ENCODE measurements around the gene HMOX2. TPM values are rescaled to one million over a fixed set of nuclear protein-coding genes. Genes with fewer than 3 reads are reported as not detected.
A peak's percentile ranks its signal among the peaks of the same experiment; 100 is the strongest.

HMOX2 gene
- polyA plus RNA-seq, 3 donors from 2014 or later, result 130 to 225 (median 196) TPM

DNA sequence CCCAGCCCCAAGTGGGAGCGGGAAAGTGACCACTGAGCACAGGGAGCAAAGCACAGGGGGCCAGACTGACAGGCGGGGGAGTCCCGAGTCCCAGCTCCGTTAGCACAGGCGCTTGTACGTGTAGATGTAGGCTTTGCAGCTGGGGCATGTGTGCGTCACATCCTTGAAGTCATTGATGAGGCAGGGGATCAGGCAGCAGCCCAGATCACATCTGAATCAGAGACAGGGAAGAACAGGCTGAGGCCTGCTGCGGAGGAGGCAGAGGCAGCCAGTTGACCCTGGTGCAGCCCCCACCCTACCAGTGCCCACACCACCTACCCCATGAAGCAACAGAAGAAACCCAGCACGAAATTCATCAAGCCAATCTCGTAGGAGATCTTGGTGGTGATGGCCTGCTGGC, 36.3 kb downstream of the HMOX2 start:
- H3K27ac Mint-ChIP-seq, result peak overlapping the region; percentile 91 to 98 (median 94)
- DNase-seq, result no peak
- peaks cover 0 to 5% (median 2%) of the 10 kb centered on the region in 3 donors for H3K27me3 Mint-ChIP-seq (ENCODE audit: low read depth in 3 of 3)
- H3K36me3 Mint-ChIP-seq, result peaks cover 16 to 29% (median 21%) of the 10 kb centered on the region in 3 donors
- no peaks in the 10 kb centered on the region for H3K9me3 Mint-ChIP-seq
- H3K4me3 Mint-ChIP-seq, result peak overlapping the region in 3 of 5 donors; percentile 2 to 65 (median 38)
- peaks cover 74 to 77% of the 10 kb centered on the region in 2 donors for H3K4me1 Mint-ChIP-seq

GRCh38 chr16:4513086-4513860, 37.1 kb downstream of the HMOX2 start:
- peak overlapping the region in 4 of 5 donors; percentile 20 to 45 (median 36) for H3K4me3 Mint-ChIP-seq
- no peak for DNase-seq
- peaks cover 0 to 5% (median 2%) of the 10 kb centered on the region in 3 donors for H3K27me3 Mint-ChIP-seq (ENCODE audit: low read depth in 3 of 3)
- H3K36me3 Mint-ChIP-seq, result peaks cover 16 to 21% (median 18%) of the 10 kb centered on the region in 3 donors
- H3K9me3 Mint-ChIP-seq, result no peaks in the 10 kb centered on the region
- peak overlapping the region; percentile 89 to 98 (median 94) for H3K27ac Mint-ChIP-seq
- peaks cover 72 to 74% of the 10 kb centered on the region in 2 donors for H3K4me1 Mint-ChIP-seq

DNA sequence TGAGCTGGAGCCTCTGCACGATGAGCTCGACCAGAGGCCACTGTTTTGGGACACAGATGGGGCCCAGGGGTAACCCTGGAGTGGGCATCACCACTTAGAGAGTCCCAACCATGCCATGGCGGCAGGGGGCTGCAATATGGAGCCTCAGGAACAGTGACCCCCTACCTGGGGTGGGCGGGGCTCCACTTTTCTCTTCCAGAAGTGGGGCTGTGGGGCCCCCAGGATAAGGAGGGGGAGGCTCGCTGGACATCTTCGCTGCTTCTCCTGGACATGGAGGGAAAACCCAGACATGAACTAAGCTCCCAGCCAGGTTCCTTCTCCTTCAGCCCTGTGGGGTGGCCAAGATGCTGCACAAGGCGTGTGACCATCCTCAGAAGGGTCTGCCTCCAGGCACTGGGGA, 37.7 kb downstream of the HMOX2 start:
- Mint-ChIP-seq H3K27me3 (ENCODE audit: low read depth in 3 of 3) (peaks cover 0 to 5% (median 2%) of the 10 kb centered on the region in 3 donors), H3K36me3 (peaks cover 16 to 21% (median 18%) of the 10 kb centered on the region in 3 donors), H3K27ac (peak overlapping the region; percentile 96 to 99 (median 97)), H3K9me3 (no peaks in the 10 kb centered on the region), H3K4me3 (peak overlapping the region in 4 of 5 donors; percentile 58 to 89 (median 82)), H3K4me1 (peaks cover 77 to 81% of the 10 kb centered on the region in 2 donors)
- no peak for DNase-seq

- H3K27me3 Mint-ChIP-seq (ENCODE audit: low read depth in 3 of 3), result peaks cover 0 to 5% (median 2%) of the 10 kb centered on the region in 3 donors
- peak overlapping the region; percentile 80 to 90 (median 86) for H3K4me3 Mint-ChIP-seq
- DNase-seq, result no peak
- peaks cover 82 to 88% of the 10 kb centered on the region in 2 donors for H3K4me1 Mint-ChIP-seq
- peak overlapping the region; percentile 96 to 99 (median 97) for H3K27ac Mint-ChIP-seq
- H3K9me3 Mint-ChIP-seq, result no peaks in the 10 kb centered on the region
- H3K36me3 Mint-ChIP-seq, result peaks cover 16 to 21% (median 18%) of the 10 kb centered on the region in 3 donors
Observed at GRCh38 chr16:4514606-4515005, 38.4 kb downstream of the HMOX2 start.

GRCh38 chr16:4515611-4516233, 39.5 kb downstream of the HMOX2 start:
- Mint-ChIP-seq H3K4me3 (peak overlapping the region; percentile 80 to 90 (median 86)), H3K4me1 (peaks cover 84 to 90% of the 10 kb centered on the region in 2 donors), H3K36me3 (peaks cover 10 to 16% (median 12%) of the 10 kb centered on the region in 3 donors), H3K9me3 (no peaks in the 10 kb centered on the region), H3K27ac (peak overlapping the region; percentile 96 to 99 (median 97)), H3K27me3 (ENCODE audit: low read depth in 3 of 3) (peaks cover 0 to 5% (median 2%) of the 10 kb centered on the region in 3 donors)
- peak; percentile 40 to 47 (median 46) for DNase-seq

DNA sequence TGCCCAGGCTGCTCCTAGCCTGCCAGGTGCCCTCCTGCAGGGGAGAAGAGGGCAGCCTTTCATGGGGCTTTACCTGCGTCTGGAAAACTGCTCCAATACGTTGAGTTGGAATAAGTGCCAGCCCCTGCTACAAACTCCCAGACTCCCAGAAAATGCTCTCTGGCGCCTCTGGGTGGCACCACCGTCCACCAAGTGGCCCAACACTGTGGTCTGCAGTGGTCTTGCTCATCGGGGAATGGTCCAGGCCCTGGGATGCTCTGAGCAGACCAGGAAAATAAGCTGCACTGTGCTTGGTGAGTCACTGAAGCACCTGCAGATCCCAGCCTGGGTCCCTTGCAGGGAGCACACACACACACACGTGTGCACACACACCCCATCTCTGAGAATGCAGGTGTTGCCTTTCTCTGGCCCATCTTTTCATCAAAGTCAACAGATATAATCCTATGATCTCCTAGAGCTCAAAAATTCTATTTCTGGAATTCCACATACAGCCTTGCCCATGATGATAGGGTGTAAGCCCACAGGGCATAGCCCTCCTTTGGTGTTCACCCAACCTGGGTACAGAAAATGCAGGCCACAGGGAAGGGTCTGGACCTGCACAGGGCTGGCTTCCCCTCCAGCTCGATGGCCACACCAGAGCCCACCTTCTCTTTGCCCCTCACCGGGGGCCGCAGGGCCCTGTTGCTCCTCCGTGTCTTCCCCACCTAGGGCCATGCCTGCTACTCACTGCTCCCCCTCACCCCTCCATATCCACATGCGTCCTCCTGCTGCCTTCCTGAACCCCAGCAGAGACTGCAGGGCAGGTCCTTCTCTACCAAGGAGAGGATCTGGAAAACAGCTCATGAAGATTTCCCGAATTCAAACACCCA, 41.8 kb downstream of the HMOX2 start:
- H3K4me1 Mint-ChIP-seq, result peaks cover 63 to 69% of the 10 kb centered on the region in 2 donors
- peak overlapping the region; percentile 16 to 97 (median 74) for H3K27ac Mint-ChIP-seq
- peak overlapping the region in 1 of 5 donors; percentile 23 for H3K4me3 Mint-ChIP-seq
- no peaks in the 10 kb centered on the region for H3K27me3 Mint-ChIP-seq (ENCODE audit: low read depth in 3 of 3)
- H3K9me3 Mint-ChIP-seq, result no peaks in the 10 kb centered on the region
- H3K36me3 Mint-ChIP-seq, result no peaks in the 10 kb centered on the region
- DNase-seq, result no peak

- H3K4me3 Mint-ChIP-seq, result no peak overlapping the region
Observed at GRCh38 chr16:4519274-4520058, 43.3 kb downstream of the HMOX2 start.

GRCh38 chr16:4520913-4521312, 44.7 kb downstream of the HMOX2 start:
- Mint-ChIP-seq H3K27ac (peak overlapping the region in 3 of 6 donors; percentile 7 to 97 (median 72)), H3K36me3 (no peaks in the 10 kb centered on the region), H3K4me1 (peaks cover 47 to 56% of the 10 kb centered on the region in 2 donors), H3K27me3 (ENCODE audit: low read depth in 3 of 3) (no peaks in the 10 kb centered on the region), H3K4me3 (no peak overlapping the region), H3K9me3 (no peaks in the 10 kb centered on the region)
- no peak for DNase-seq

More at GRCh38 chr16:4519274-4520058, 43.3 kb downstream of the HMOX2 start:
- Mint-ChIP-seq H3K27ac (peak overlapping the region; percentile 44 to 97 (median 66)), H3K27me3 (ENCODE audit: low read depth in 3 of 3) (no peaks in the 10 kb centered on the region), H3K4me1 (peaks cover 57 to 62% of the 10 kb centered on the region in 2 donors), H3K36me3 (no peaks in the 10 kb centered on the region), H3K9me3 (no peaks in the 10 kb centered on the region)
- no peak for DNase-seq

GRCh38 chr16:4522051-4522581, 45.9 kb downstream of the HMOX2 start:
- H3K9me3 Mint-ChIP-seq, result no peaks in the 10 kb centered on the region
- no peaks in the 10 kb centered on the region for H3K36me3 Mint-ChIP-seq
- no peak for DNase-seq
- no peak overlapping the region for H3K4me3 Mint-ChIP-seq
- peak overlapping the region in 2 of 6 donors; percentile 49 to 55 for H3K27ac Mint-ChIP-seq
- H3K27me3 Mint-ChIP-seq (ENCODE audit: low read depth in 3 of 3), result peaks cover 0 to 2% (median 0%) of the 10 kb centered on the region in 3 donors
- H3K4me1 Mint-ChIP-seq, result peaks cover 44 to 50% of the 10 kb centered on the region in 2 donors

GRCh38 chr16:4523686-4524085, 47.5 kb downstream of the HMOX2 start:
- no peak for DNase-seq
- no peak overlapping the region for H3K4me3 Mint-ChIP-seq
- peaks cover 0 to 2% (median 0%) of the 10 kb centered on the region in 3 donors for H3K27me3 Mint-ChIP-seq (ENCODE audit: low read depth in 3 of 3)
- peaks cover 41 to 53% of the 10 kb centered on the region in 2 donors for H3K4me1 Mint-ChIP-seq
- no peaks in the 10 kb centered on the region for H3K36me3 Mint-ChIP-seq
- no peak overlapping the region for H3K27ac Mint-ChIP-seq
- H3K9me3 Mint-ChIP-seq, result no peaks in the 10 kb centered on the region

GRCh38 chr16:4524571-4524970, 48.4 kb downstream of the HMOX2 start:
- Mint-ChIP-seq H3K36me3 (no peaks in the 10 kb centered on the region), H3K4me1 (peaks cover 43 to 53% of the 10 kb centered on the region in 2 donors), H3K27ac (peak overlapping the region in 2 of 6 donors; percentile 28 to 49), H3K9me3 (no peaks in the 10 kb centered on the region), H3K27me3 (ENCODE audit: low read depth in 3 of 3) (peaks cover 0 to 2% (median 0%) of the 10 kb centered on the region in 3 donors), H3K4me3 (no peak overlapping the region)
- no peak for DNase-seq

DNA sequence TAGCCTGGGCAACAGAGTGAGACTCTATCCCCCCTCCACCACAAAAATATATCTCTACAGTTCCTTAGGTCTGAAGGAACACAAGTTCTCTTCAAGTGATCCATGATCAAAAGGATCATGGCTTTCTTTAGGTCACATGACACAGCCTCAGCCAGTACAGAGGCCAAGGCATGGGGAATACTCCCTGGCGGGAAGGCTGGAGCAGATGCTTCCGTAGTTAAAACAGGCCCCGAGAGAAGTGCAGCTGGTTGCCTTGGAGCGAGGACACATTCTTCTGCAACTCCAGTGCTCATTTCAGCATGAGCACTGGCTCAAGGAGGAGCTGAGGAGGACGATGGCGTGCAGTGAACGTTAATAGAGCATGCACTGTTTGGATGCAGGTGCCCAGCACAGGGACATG, 48.9 kb downstream of the HMOX2 start:
- DNase-seq, result no peak
- no peak overlapping the region for H3K4me3 Mint-ChIP-seq
- H3K9me3 Mint-ChIP-seq, result no peaks in the 10 kb centered on the region
- peaks cover 42 to 53% of the 10 kb centered on the region in 2 donors for H3K4me1 Mint-ChIP-seq
- no peak overlapping the region for H3K27ac Mint-ChIP-seq
- H3K36me3 Mint-ChIP-seq, result no peaks in the 10 kb centered on the region
- H3K27me3 Mint-ChIP-seq (ENCODE audit: low read depth in 3 of 3), result peaks cover 0 to 2% (median 0%) of the 10 kb centered on the region in 3 donors

All from immature natural killer cell (primary cell).